ENCODE results near the gene TRIM23. TPM values are rescaled to one million over a fixed set of nuclear protein-coding genes. Genes with fewer than 3 reads are reported as not detected.

The TRIM23 gene
- total RNA-seq, 1 donor from 2014 or later = 4.8 TPM

- ATAC-seq = no peak
These were observed 60.4 kb downstream of the TRIM23 start for GRCh38 chr5:65563777-65564176.

DNA sequence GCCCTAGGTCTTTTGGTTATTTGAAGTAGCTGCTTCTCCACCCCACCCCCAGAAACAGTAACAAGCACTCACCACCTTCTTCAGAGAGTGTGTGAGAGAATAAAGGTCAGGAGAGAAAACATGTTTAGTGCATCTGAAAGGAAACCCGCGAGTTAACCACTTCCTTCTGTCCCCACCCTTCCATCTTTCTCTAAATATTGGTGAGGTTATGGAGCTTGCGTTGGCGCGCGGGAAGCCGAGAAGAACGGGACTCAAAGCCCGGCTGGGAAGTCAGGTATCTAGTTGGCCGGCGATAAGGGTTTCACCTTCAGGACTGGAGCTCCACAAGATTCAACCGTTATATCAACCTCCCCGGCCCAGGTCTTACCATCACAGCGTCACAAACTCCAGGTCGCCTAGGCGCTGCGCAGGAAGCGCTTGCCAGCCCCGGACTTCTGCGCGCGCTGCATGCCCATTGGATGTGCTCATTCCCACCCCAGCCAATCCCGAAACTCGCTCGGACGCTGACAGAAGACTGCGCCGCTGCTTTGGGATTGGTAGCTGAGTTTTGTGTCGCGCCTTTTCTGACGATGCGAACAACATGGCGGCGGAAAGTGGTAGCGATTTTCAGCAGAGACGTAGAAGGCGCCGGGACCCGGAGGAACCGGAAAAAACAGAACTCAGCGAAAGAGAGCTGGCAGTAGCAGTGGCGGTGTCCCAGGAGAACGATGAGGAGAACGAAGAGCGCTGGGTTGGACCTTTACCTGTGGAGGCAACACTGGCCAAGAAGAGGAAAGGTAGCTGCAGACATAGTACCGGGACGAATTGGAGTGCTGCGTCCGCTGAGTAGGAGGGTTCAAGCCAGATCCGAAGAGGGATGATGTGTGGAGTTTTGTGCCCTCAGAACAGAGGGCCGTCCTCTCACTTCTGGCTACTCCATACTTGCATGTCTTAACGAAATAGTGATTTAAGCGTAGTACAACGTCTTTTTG lies 61.1 kb downstream of the TRIM23 start, which contains the start of the genes CENPK and PPWD1:
CENPK (minus strand) TSS at position 438 of the 971 bp plus-strand sequence. CDS start 8,261 bp downstream, outside the sequence.
PPWD1 (plus strand) TSS at position 566 of the 971 bp plus-strand sequence; CDS start at position 581, 15 bp downstream.
- peak; percentile 100 for ATAC-seq

- ATAC-seq = no peak
These were observed 67.4 kb downstream of the TRIM23 start for GRCh38 chr5:65556718-65557117.

DNA sequence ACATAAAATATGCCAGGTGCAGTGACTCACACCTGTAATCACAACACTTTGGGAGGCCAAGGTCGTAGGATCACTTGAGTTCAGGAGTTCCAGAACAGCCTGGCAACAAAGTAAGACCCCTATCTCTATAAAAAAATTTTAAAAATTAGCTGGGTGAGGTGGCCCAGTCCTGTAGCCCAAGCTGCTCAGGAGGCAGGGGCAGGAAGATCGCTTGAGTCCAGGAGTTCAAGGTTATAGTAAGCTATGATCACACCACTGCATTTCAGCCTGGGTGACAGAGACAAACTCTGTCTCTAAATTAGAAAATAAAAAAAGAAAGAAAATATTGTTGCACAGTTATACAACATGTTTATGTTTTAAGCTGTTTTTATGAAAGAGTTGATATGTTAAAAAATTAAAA lies 68.0 kb downstream of the TRIM23 start:
- no peak for ATAC-seq

- ATAC-seq = no peak
These were observed 68.8 kb downstream of the TRIM23 start for GRCh38 chr5:65555287-65555686.

DNA sequence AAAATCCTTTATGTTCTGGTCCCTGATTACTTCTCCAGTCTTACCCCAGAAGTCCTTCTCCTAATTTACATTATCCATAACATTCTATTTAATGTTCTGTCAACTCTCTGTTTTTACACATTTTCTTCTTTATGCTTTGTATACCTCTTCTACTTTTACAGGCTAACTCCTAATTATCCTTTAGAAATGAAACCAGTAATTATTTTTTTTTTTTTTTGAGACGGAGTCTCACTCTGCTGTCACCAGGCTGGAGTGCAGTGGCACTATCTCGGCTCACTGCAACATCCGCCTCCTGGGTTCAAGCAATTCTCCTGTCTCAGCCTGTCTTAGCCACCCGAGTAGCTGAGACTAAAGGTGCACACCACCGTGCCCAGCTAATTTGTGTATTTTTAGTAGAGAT lies 70.2 kb downstream of the TRIM23 start:
- no peak for ATAC-seq

DNA sequence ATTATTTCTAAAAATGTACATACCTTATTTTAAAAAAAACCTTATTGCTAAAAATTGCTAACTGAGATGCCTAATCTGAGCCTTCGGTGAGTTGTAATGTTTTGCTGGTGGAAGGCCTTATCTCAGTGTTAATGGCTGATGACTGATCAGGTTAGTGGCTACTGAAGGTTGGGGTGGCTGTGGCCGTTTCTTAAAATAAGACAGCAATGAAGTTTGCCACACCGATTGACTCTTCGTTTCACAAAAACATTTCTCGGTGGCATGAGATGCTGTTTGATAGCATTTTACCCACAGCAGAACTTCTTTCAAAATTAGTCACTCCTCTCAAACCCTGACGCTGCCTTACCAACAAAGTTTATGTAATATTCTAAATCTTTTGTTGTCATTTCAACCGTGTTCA lies 75.9 kb downstream of the TRIM23 start:
- ATAC-seq = no peak

DNA sequence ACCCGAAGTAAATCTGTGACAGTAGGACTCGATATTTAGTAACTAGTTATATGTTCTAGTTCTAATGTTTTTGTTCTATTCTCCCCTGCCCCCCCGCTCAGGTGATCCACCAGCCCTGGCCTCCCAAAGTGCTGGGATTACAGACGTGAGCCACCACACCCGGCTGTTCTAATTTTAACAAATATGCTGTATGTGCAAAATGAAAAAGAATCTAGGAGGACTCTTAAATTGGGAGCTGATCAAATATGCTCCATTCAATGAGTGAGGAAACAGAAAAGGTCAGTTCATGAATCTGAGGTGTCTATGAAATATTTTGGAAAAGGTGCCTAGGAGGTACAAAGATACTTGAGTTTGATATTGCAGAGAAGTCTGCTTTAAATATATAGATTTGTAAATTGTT lies 78.0 kb downstream of the TRIM23 start:
- no peak for ATAC-seq

DNA sequence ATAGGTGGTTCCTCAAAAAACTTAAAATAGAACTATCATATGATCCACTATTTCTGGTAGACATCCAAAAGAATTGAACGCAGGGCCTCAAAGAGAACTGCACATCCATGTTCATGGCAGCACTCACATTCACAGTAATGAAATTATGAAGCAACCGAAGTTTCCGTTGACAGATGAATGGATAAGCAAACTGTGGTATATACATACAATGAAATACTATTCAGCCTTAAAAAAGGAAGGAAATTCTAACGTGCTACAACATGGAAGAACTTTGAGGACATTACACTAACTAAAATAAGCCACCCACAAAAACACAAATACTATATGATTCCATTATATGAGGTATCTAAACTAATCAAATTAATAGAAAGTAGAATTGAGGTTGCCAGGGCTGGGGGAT lies 79.7 kb downstream of the TRIM23 start:
- ATAC-seq = no peak

DNA sequence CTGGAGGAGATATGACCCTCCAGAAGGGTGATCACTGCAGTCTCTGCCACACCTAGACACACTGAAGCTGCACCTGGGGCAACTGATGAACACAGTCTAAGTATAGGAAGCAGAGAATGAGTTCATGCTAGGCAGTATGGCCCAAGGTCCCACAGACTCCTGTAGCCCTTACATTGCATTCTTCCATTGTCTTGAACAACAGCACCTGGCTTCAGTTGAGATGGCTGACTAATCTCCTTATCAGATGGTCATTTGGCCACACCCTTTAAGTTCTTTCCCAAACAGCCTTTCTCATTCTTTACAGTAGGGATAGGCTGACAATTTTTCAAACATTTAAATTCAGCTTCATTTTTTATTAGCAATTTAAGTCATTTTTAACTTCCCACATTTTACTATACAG lies 84.3 kb downstream of the TRIM23 start:
- no peak for ATAC-seq

Other genes with a start within 250 kb of the TRIM23 start
- gene ADAMTS6, start 142.4 kb downstream of the TRIM23 start, total RNA-seq = 1.2 TPM
- 9.3 TPM for gene CENPK, start 61.2 kb downstream of the TRIM23 start, total RNA-seq
- gene PPWD1, start 61.0 kb downstream of the TRIM23 start, total RNA-seq = 16.6 TPM
- gene SHLD3, start 694 bp upstream of the TRIM23 start, total RNA-seq = 1.5 TPM
- 18.9 TPM for gene TRAPPC13, start 694 bp upstream of the TRIM23 start, total RNA-seq
- 1.9 TPM for gene SGTB, start 97.8 kb upstream of the TRIM23 start, total RNA-seq
- gene NLN, start 97.9 kb upstream of the TRIM23 start, total RNA-seq = 16.0 TPM